Measurements from ENCODE around the gene SLC19A1.

The SLC19A1 gene

GRCh38 chr21:45449658-45450422 lies 92.4 kb downstream of the SLC19A1 start:
- DNase-seq, result no peak

- DNase-seq, result no peak
These were observed 93.2 kb downstream of the SLC19A1 start for GRCh38 chr21:45448810-45449657.

- no peak for DNase-seq
These were observed 93.9 kb downstream of the SLC19A1 start for GRCh38 chr21:45448283-45448809.

Measured in DMS53 (cell line).